Measurements from ENCODE around the gene ZNF423.
"Not testable (repeated sequence)": the region's sequence is repeated elsewhere in the genome, so short reads cannot be mapped to it uniquely, and the experiment has no call there.

Gene ZNF423

DNA sequence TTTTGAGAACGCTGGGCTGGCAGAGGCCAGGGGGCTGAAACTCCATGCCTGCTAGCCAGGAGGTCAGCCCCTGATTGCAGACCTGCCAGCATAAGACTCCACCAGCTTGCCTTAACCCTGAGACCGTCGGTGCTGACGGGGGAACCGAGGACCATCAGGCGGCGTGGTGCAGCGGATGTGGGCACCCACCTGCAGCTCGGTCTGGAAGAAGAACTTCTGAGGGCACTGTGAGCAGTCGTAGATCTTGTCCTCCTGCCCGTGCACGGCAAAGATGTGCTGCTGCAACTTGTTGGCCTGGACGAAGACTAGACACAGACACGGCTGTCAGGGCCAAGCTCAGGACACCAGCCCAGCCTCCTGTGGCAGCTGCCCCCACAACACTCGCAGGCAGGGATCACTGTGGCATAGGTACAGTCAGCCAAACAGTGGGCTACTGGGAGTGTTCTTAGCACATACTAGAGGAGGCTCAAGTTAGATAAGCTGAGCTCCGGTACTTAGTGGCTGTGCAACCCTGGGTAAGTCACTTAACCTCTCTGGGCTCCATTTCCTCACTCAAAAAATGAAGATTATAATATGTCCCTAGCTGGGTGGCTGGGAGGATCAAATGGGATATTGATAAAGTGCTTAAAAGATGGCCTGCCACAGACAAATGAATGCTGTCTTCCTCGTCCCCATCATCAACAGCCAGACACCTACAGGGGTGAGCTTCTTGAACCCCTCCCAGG is 332.3 kb downstream of the ZNF423 start:
- DNase-seq (ENCODE audit: extremely low read depth in 1 of 2, low read depth in 1 of 2), result no peak

DNA sequence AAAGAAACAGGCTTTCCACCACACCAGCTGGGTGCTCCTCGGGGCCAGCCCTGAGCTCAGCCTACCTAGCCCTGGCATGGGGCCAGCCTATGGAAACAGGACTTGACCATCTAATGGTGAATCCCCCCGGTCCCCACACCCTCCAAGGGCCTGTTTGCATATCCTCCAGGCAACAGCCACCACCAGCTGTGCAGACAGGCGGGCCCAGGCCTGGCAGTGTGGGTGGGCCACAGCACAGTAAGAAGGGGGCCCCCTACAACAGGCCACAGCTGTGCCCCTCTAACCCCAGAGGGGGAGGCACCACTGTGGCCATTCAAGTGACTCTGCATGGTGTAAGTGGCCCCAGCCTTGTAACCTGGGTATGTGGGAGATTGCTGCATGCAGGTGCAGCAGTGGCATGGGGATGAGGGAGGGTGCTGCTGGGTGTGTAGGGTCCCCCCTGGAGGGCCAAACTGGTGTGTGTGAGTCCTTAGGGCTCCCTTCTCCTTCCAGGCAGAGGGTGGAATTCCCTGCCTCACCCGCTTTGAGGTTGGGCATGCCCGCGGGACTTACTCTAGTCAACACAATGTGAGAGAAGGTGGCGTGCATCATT is 334.1 kb downstream of the ZNF423 start:
- no peak for DNase-seq (ENCODE audit: extremely low read depth in 1 of 2, low read depth in 1 of 2)

DNA sequence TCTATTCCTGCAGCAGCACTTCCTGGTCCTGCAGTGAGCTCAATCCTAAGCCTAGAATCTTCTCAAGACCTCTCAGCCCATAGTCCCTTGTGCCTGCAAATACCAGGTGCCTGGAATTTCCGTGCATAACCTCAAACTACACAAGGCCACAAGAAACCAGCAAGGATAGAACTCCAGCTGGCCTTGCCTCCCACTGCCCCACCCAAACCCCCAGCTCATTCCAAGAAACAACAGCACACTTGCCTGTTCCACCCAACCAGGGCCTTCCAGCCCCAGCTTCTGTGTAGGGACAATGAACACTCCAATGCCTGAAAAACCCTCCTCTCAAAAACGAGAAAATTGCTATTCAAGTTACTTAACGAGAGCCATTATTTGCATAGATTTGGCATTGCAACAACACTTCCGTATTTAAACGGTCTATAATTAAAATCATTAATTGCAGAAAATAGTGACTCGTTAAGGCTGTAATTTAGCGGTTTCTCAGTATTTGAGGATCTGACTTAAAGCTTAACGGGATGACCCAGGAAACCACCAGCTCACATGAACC is 335.3 kb downstream of the ZNF423 start:
- DNase-seq (ENCODE audit: extremely low read depth in 1 of 2, low read depth in 1 of 2), result no peak

DNA sequence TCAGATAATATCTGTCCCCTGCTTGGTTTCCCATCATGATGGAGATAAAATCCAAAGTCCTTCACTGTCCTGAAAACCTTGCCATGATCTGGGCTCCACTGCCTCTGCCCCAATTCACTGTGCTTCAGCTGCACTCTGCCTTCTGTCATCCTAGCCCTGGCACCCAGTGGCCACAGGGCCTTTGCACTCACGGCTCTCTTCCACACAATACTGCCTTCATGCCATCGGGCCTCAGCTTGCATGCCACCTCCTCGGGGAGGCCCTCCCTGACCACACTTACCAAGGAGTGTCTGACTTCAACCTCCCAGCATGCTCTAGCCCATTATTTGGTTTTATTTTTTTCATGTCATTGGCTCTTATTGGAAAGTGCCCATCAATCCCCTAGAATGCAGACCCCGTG is 336.2 kb downstream of the ZNF423 start:
- DNase-seq (ENCODE audit: extremely low read depth in 1 of 2, low read depth in 1 of 2), result no peak

DNA sequence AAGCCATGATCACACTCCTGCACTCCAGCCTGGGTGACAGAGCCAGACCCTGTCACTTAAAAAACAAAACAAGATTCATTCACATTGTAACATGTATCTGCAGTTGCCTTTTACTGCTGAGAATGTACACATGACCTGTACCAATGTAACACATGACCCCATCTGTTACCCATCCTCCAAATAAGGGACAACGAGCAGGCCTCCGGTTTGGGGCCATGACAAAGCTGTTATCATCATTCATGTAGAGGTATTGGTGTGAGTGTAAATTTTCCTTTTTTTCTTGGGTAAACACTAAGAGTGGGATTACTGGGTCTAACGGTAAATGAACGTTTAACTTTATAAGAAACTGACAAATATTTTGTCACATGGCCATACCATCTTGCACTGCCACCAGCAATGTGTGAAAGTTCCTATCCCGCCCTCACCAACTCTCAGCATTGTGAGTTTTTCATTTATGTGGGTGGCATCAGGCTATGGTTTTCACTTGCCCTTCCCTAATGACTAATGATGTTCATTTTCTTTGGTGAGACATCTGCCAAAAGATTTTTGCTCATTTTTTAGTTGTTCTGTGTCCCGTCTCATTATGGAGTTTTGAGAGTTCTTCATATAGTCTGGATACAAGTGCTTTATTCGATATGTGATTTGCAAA is 336.8 kb downstream of the ZNF423 start:
- DNase-seq (ENCODE audit: extremely low read depth in 1 of 2, low read depth in 1 of 2), result no peak

DNA sequence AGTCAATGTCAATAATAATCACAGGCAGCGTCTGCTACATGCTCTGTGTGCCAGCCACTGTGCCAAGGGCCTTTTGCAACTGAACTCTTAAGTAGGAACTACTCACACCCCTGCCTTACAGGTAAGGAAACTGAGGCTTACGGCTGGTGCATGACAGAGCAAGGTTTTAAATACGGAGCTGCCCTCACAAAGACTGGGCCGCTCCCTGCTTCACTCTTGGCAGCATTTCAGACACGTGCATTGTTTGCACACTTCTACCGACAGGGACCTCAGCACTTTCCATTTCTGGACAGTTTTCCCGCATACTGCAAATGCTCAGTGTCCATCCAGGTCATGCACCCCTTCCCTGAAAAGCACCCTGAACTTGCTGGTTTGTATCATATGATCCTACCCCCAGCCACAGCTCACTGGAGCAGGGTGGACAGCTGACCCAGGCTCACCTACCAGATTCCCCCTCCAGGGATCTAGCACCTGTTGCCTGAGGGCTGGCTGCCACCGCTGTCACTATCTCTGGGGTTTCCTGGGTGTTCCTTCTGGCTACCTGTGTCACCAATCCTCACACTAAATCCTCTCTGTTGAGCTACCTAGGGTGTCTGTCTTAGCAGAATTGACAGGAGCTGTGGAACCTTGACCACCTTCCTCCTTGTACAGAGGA is 339.4 kb downstream of the ZNF423 start:
- no peak for DNase-seq (ENCODE audit: extremely low read depth in 1 of 2, low read depth in 1 of 2)

DNA sequence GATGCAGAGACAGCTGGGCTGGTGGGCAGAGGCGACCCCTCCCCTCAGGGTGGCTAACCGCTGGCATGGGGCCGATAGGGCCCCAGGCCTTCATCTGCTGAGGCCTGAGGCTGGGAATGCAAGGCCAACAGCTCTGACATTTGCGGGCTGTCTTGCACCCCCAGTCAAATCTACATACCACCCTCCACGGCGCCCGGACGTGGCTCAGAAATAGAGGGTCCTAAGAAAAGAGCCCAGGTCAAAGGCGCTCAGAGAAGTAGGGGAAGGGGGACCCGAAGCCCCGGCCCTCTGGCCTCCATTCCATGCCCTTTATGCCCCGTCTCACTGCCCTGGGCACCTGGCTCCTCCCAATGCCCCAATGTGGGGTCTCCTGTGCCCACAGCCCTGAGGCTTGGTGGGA is 340.1 kb downstream of the ZNF423 start:
- DNase-seq (ENCODE audit: extremely low read depth in 1 of 2, low read depth in 1 of 2), result no peak

DNA sequence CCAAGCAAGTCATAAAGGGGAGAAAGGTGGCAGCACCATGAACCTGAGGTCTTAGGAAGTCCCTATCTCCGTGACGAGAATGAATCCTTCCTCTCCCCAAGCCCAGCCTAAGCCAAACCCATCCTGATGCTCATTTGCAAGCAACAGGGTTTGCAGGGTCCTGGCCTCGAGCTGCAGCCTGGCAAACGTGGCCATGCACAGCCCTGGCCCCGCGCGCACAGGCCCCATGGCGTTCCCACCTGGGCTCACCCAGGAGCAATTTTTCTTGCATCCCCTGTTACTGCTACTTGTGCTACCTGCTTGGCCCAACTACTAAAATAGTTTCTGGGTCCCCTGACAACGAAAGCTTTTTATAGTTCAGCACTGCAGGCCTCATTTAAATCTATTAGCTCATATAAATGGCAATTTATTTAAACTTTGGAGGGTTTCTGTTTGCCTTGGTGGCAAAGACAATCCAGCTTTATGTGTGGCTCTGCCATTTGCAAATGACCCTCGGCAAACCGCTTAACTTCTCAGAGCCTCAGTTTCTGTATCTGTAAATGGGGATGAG is 340.8 kb downstream of the ZNF423 start:
- DNase-seq (ENCODE audit: extremely low read depth in 1 of 2, low read depth in 1 of 2), result no peak

DNA sequence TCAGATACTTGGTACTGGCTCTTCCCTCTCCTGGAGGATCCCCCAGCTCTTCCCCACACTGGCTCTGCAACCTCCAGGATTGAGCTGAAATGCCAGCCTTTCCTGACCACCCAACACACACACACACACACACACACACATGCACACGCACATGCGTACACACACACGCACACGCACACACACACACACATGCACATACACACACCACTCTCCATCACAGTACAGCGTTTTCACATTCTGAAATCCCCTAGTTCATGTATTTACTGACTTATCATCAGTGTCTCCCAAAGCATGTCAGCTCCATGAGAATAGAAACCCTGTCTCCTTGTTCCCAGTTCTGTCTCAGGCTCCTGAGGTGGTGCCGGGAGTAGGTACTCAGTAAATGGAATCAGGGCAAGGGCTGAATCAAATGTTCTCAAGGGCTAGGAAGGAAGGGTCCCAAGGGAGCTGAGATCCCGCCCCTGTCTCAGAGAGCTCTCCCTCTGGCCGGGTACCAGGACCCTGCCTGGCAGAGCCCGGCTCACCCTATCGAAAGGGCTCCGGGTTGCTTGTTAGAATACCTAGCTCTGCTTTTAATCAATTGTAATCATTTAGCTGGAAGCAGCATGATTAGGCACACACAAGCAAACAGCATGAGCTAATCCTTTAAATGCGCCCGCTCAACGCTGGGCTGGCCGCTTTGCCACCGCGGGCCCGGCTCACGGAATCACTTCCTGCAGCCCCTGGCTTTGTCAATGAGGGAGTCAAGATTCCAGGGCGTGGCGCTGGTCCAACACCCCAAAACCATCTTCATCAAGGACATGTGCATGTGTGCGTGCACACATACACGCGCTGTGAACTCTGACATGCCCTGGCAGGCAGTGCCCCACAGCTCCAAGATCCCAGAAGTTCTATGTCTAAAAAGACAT is 341.6 kb downstream of the ZNF423 start:
- DNase-seq (ENCODE audit: extremely low read depth in 1 of 2, low read depth in 1 of 2), result no peak

DNA sequence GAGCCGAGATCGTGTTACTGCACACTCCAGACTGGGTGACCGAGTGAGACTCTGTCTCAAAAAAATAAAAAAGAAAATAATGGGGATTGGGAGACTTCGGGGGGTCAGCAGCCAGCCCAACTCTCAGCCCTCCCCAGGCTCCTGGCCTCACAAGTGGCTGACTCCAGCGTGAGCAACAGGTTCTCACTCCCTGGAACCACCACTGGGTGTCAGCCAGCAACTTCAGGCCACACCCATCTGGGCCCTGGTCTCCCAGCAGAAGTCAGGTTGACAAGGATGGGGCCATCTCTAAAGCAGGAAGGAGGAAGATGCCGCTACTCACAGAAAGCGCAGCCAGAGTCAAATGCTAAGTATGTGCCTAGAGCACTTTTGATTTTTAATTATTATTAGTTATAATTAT is 342.9 kb downstream of the ZNF423 start:
- no peak for DNase-seq (ENCODE audit: extremely low read depth in 1 of 2, low read depth in 1 of 2)

DNA sequence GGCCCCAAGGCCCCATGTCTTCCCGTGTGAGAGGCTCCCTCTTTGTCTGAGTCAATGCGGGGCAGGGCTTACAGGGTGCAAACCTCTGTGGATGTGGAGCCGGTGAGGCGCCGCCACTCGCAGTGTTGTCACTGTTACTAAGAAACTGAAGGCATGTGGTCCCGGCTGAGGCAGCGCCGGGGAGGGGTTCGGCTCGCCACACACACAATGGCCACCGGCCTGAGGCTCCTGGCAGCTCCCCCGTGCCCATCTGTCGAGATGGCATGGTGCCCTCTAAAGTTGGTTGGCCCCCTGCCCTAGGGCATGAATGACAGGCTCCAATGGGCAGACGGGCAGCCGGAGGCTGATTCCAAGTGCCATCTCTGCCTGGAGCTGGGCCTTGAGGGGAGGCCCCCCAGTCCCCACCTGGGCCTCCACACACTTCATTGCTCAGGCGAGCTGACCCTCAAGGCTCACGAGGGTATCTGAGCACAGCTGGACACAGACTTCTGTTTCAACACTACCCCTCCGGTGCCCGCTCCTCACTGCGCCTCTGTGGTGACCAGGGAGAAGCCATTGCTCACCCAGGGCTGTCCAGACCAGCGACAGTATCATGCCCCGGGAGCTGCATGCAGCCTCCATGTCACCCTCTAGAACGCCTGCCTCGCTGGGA is 345.1 kb downstream of the ZNF423 start:
- no peak for DNase-seq (ENCODE audit: extremely low read depth in 1 of 2, low read depth in 1 of 2)

DNA sequence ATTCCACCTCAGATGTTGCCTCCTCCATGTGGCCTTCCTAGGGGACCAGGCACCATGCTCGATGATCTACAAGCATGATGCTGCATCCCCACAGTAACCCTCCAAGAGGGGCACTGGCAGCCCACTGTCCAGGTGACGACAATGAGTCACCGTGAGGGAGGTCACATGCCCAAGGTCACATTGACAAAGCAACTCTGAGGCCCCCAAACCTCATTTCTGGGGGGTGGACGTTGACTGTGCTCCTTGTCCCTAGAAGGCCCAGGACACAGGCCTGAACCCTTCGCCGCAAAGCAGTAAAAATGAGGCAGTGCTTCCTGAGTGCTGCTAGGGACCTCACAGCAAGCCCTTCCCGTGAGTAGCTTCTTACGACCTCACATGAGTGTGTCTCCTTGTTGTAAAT is 345.8 kb downstream of the ZNF423 start:
- DNase-seq (ENCODE audit: extremely low read depth in 1 of 2, low read depth in 1 of 2), result no peak

DNA sequence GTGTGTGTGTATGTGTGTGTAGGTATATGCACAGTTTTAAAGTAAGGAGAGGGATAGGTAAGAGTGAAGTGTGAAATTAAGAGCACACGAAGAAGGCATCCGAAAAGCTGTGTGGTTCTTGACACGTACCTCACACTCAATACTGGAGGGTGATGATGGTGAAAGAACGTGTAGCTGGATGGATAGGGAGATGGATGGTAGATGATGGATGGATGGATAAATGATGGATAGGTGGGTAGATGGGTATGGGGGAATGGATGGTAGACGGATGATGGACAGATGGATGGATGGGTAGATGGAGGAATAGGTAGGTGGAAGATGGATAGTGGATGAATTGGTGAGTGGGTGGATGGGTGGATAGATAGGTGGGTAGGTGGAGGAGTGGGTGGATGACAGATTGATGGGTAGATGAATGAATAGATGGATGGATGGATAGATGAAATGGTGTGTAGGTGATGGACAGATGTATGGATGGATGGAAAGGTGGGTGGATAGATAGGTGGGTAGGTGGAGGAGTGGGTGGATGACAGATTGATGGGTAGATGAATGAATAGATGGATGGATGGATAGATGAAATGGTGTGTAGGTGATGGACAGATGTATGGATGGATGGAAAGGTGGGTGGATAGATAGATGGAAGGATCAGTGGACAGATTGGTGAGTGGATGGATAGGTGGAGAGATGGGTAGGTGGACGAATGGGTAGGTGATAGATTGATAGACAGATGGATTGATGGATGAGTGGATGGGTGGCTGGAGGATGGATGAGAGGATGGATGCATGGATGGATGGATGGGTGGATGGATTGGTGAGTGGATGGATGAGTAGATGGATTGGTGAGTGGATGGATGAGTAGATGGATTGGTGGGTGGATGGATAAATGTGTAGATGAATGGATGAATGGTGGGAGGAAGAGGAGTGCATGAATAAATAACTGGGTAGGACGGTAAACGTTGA is 349.6 kb downstream of the ZNF423 start:
- not testable (repeated sequence) for DNase-seq (ENCODE audit: extremely low read depth in 1 of 2, low read depth in 1 of 2)

DNA sequence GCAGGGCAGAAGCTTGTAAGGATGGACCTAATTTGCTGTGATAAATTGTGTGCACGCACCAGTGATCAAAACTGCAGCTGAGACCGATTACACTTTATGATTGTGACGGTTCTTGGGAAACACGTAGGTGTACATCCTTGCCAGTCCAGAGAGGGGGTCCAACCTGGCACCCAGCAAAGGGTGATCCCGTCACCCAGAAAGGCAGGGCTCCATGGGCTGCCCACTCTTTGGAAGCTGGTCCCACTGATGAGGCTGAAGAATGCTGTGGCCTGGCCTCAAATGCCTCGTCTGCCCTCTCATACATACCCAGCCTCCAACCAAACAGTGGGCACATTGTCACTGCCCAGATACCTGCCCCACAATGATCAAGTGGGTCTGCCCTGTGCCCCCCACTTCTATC is 350.4 kb downstream of the ZNF423 start:
- DNase-seq (ENCODE audit: extremely low read depth in 1 of 2, low read depth in 1 of 2), result no peak

DNA sequence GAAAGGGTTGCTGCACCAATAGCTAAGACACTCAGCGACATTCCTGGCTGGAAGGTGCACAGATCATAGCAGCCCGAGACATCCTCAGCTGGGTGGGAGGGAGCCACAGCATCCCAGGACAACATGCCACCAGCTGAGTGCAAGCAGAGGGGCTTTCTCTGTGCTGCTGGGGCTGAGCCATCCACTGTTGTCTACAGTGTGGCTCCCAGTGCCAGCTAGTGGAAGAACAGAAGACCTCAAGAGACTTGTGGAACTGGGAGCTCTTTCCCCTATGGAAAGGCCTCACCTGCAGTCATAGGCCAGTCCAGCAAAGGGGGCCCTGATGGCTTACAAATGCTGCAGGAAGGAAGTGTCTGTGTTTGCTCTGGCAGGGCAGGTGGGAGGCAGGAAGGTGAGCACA is 351.3 kb downstream of the ZNF423 start:
- no peak for DNase-seq (ENCODE audit: extremely low read depth in 1 of 2, low read depth in 1 of 2)

DNA sequence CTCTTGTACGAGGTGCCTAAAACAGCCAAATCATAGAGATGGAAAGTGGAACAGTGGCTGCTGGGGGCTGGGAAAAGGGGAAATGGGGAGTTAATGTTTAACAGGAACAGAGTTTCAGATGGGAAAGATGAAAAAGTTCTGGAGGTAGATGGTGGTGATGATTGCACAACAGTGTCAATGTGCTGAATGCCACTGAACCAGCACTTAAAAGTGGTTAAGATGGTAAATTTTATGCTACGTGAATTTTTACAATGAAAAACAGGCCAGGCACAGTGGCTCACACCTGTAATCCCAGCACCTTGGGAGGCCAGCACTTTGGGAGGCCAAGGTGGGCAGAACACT is 351.9 kb downstream of the ZNF423 start:
- no peak for DNase-seq (ENCODE audit: extremely low read depth in 1 of 2, low read depth in 1 of 2)

DNA sequence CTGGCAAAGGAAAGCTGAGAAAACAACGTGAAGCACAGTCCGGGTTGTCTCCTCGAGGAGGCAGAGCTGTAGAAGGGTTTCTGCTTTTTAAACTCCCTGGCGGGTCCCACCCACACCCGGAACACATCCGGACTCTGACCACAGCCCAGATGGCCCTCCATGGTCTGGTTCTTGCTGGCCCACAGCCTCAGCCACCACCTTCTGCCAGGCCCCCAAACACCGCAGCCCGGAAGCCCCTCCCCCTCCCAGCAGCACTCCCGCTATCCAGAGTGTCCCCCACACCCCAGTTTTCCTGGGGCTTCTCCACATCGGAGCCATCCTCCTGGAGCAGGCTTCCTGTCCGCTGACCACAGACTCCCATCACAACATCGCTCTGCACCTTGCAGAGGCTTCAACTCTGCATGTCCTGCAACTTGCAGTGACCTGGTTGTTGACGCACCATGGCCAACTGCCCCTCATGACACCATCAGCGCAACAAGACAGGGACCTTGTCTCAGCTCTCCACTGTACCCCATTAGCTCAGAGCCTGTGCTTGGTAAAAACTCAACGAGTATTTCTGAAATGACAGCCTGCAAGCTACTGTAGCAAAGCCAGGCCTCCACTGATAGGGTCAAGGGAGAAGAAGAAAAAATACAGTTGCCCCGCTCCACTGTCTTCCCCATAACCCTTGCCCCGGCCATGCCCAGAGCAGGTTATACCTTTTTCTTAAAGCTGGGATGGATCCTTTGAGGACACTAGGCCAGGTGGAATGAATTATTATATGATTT is 352.5 kb downstream of the ZNF423 start:
- no peak for DNase-seq (ENCODE audit: extremely low read depth in 1 of 2, low read depth in 1 of 2)
